ENCODE data around the gene NDST1.

The NDST1 gene

DNA sequence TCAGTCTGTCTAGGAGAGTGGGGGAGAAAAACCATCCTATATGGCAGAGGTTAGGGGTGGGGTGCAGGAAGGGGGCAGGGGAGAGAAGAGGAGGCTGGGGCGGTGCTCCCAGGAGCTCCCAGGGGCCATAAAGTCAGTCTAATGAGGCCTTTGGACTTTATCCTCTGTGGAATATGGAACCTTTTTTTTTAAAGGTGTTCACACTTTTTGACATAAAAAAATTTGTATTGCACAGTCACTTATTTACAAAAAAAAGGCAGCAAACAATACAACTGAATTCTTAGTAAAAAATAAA lies 80.6 kb downstream of the NDST1 start:
- DNase-seq (ENCODE audit: low read depth) = no peak

DNA sequence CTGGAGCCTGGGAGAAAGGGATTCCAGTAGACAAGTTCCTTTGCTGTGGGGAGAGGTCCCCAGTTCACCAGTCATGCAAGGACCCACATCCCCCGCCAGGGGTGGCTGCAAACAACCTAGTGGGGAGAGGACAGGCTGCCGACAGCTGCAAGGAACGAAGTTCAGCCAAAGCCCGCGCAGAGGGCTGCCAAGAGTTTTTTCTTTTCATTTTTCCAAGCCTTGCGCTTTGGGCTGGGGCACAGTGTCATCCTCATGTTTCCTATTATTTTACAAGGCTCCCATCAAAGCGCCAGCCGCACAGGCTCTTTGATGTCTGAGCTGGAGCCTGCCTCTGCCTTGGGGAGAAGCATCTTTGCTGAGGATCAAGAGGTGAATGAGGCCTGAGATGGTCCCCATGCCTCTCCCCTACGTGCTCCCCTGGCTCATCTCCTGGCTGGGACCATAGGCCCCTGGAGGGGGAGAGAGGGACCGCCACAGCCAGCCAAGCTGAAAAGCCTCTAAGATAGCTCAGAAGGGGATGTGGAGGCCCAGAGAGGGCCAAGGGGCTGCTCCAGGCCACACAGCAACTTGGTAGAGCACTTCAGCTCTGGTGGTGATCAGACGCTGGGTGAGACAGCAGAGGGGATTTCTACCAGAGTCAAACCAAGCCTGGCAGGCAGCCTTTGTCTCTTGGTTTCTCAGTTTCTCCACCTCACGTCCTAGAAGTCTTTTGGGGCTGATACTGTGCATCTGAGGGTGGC lies 82.1 kb downstream of the NDST1 start:
- peak; percentile 53 for DNase-seq (ENCODE audit: low read depth)

DNA sequence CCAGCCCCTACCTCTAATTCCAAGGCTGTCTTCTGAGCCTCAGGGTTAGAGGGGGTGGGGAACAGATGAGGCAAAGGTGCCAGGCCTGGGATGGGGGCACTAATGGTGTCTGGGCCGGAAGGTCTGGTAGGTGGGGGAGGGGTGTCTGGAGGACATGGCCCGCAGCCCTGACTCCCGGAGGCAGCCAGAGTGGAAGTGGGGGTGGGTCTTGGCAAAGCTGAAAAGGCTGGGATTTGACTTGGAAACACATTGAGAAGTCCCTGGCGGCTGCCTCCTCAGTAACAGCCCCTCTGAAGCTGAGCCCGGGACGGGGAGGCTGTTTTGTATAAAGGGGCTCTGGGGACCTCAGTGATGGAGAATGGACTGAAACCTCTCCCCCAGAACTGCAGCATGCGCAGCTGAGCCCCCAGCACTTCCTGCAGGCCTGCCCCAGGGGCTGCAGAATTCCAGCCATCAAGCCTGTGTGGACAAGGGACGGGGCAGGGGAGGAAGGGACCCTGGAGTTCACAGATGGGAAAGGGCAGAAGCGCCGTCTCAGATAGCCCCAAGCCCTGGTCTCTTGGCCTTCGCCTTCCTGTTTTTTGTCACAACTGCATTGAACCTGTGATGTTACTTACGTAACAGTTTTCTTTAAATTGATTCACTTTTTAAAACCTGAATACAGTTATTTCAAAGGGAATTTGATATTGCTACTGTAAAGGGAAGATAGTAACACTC lies 83.2 kb downstream of the NDST1 start:
- no peak for DNase-seq (ENCODE audit: low read depth)

DNA sequence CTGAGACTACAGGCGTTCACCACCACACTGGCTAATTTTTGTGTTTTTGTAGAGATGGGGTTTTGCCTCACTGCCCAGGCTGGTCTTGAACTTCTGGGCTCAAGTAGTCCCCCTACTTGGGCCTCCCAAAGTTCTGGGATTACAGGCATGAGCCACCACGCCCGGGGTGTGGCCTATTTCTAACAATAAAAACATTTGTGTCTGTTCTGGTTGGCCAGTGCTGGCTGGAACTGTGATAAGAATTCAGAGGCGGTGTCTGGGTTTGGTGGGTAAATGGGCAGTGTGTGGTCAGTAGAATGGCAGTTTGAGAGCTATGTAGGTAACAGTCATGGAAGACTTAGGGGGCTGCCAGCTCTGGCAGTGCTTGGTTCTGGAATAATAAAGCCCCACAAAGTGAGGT lies 85.7 kb downstream of the NDST1 start:
- no peak for DNase-seq (ENCODE audit: low read depth)

DNA sequence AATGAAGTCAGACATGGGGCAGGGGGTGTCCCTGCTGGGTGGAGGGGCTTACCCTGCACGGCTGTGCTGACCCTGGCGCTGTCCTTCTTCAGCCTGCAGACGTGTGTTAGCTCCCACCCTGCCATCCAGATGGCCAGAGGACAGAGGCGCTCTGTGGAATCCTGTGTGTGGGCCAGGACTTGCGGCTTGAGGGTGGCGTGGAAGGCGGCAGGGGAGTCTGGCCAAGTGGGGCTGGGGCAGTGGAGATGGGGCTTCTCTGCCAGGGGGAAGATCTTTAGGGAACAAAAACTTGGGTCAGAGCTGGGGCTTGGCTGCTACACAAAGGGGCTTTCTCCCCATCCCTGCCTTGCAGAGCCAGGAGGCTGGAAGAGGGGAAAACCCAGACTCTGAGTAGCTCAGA lies 86.1 kb downstream of the NDST1 start:
- no peak for DNase-seq (ENCODE audit: low read depth)

DNA sequence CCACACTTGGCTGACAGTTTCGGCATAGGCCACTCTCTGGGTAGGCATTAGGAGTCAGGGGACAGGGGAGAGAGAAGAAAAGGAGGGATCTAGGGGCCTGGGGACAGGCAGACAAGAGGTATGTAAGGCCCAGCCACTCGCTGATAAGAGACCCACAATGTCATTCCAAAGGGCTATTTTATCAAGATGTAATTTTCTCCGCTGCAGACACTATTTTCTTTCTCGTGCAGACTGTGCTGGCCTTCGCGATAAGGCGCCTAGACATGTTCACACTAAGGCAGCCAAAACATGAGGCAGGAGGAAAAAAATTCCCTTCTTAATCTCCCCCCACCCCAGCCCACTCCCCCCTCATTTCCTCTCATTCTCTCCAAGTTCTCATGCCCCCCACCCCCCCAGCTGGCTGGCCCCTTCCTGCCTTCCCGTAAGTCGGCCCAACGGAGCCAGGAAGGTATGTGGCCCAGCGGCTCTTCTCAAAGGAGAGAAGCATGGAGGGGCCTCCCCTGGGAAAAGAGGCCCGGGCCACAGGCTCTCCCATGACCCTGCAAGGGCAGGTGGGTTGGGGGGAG lies 87.6 kb downstream of the NDST1 start:
- DNase-seq (ENCODE audit: low read depth) = no peak

DNA sequence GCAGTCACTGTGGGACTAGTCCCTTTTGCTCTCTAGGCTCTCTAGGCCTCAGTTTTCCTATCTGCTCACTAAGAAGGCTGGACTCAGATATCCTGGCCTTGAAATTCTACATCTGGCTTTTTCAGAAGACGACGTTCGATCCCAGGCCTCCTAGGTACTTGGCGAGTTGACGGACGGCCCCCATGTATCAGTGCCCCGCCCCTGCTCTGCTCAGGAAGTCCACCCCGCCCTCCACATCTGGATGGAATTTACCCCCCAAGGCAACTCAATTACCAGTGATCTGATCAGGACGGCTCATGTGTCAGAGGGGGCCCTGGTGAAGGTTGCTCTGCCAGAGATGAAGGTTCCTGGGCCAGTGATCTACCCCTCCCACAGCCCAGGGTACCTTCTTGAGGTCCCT lies 88.4 kb downstream of the NDST1 start:
- DNase-seq (ENCODE audit: low read depth) = no peak

DNA sequence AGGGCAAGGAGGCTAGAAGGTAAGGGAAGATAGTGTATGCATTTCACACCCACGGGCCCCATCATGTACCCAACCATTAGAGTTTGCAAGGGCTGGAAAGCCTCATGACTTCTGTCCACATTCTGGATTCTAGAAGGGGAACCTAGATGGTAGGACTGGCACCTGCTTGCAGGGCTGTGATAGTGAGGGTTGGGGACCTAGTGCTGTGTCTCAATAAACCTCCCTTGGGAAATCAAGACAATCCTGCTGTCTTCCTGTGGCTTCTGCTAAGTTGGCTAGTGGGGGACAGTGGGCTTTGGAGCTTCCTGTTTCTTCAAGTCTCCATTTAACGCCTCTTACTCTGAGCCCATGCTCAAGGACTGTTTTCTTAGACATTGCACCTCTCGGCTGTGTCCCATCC lies 88.9 kb downstream of the NDST1 start:
- no peak for DNase-seq (ENCODE audit: low read depth)

DNA sequence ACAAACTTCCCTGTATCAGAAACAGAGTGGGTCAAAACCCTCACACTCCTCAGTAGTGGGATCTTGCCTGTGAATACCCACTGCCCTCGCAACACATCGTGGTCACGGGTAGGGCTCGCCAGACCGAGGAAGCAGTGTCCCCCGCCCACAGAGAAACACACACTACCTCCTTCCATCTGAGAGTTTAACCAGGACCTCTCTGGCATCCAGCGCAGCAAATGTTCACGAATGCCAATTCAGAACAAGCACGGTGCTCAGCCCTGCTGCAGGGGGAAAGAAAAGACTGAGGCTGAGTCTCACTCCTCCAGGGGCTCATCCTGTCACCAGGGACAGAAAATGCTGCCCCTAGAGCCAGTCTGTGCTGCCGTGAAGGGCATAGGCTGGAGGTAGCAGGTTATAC lies 90.1 kb downstream of the NDST1 start:
- no peak for DNase-seq (ENCODE audit: low read depth)

DNA sequence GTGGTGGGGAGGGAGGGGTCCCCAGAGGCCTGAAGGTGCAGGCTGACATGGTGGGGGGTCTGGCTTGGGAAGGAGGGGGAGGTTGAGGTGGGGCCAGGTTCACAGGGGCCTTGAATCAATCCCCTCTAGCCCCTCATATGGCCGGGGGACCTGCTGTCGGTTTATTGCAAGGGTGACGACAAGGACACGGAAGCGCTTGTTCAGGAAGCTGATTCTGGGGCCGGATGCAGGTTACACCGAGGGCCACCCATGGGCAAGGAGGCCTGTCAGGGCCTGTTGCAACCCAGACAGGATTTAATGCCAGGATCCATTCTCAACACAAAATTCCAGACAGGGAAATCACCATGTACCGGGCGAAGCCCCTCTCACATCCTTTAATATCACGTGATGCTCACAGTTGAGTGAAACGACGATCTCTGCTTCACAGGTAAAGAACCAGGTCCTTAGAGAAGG lies 90.9 kb downstream of the NDST1 start:
- no peak for DNase-seq (ENCODE audit: low read depth)

DNA sequence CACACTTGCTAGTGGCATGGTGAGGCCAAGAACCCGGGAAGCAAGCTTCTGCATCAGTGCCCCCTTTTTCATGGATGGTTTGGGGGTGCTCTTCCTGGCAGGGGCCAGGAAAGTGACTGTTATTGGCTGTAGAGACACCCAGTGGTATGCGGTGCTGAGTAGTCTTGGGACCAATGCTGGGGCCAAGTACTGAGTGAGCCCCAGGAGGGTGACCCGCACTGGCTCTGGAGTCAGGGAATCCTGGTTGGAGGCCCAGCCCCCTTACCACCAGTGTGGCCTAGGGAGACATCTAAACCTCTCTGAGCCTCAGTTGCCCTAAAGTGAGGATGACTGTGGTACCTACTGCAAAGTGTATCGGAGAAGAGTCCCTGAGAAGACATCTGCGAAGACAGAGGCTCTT lies 91.3 kb downstream of the NDST1 start:
- DNase-seq (ENCODE audit: low read depth) = no peak

DNA sequence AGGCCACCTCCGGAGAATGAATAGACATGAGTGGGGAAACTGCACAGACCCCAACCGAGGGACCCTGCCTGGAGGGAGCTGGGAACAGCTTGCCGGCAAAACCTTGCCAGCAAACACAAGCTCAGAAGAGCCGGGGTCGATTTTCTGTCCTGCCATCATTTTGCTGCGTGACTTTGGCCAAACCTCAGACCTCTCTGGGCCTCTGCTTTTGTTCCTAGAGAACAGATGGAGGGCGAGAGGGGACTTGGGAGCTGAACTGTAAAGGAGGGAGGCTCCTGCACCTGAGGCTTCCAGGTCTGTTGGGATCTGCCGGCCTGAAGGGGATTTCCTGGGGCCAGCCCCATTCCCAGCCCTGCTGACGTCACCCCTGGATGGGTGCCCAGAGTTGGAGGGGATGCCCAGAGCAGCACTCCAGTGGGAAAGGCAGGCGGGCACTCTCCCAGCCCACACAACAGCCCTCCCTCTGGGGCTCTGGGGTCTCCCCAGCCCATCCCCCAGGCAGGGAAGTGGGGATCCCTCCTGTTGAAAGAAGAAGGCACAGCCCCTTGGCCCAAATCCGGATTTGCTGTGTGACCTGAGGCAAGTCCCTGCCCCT lies 92.1 kb downstream of the NDST1 start:
- peak; percentile 81 for DNase-seq (ENCODE audit: low read depth)

DNA sequence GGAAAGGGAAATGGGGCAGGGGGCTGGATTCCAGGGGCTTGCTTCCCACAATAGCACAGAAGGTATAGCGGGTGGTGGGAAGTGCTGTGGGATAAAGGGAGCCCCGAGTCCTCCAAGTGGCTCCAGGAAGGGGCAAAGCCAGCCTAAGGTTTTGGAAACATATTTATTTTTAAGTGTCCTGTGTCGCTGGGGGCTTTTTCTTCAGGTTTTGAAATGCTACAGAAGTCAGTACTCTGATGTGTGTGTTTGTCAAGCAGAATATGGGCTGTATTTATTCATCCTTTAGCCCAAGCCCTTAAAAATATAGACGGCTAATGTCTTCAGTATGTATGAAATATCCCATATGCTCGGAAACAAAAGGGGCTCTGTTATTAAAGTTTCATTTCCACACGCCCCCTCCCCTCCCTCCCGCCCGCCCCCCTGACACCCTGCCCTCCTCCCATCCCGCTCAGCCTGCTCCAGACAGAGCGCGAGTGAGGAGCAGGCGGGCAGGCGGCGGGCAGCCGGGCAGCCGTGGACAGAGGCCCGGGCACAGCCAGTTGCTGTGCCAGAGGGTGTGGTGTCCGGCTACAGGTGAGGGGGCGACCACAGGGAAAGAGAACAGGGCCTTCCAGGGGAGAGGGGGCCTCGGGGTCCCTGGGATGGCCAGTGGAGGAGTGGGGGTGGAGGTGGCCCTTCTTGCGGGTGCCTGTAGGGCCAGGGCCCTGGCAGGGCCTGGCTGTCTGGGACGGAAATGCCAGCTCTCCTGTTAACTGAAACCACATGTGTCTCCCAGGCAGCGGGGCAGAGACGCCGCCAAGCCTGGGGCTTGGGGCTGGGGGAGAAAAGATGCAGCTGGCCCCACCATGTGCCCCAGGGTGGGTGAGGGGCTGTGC lies 92.9 kb downstream of the NDST1 start:
- peak; percentile 67 for DNase-seq (ENCODE audit: low read depth)

DNA sequence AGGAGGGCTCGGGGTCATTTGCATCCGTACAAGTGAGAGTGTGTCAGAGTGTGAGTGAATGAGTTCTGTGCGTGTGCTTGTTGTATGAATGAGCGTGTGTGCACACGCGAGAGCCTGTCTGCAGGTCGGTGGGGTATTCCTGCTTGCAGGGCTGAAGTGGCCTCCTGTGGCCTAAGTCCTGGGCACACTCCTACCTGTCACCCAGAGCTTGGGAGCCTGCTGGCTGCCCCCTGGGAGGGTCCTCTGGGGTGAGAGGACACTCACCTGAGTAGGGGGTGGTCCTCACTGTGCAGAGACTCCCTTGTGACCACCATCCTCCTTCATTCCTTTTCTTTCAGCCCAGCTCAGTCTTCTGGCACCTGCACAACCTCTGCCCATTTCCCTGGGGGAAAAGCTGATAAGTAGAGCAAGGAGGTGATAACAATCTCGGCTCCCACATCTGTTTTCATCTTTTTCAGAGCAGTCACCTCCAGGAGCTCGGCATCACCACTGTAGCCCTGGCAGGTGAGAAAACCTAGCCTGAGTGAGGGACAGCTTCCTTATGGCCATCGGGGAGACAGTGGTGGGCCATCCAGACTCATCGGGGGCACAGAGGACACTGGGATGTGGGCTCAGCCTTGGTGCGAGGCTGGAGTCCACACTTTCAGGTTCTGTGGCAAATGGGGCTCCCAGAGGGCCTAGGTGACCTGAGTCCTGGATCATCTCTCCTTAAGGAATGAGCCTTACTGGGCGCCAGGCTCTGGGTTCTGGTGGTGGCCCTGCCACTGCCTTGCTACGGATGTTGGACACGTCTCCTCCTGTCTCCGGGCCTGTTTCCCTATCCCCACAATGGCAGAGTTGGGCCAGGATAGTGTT lies 93.8 kb downstream of the NDST1 start:
- no peak for DNase-seq (ENCODE audit: low read depth)

DNA sequence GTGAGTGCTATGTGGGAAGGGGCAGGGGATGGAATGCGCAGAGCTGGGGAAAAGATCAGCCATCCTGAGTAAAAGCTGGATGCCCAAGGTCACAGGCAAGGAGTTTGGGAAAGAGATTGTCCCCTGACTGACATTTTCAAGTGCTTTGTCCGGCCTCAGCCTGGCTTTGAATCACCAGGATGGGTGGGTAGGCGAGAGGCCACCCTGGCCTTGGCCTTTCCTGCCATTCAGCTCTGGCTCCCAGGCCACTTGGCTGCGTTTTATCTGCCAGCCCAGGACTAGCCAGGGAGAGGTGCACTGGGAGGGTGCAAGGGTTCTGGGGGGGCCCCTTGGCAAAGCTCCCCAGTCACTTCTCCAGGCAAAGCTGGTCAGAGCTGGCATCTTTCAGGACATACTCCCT lies 95.1 kb downstream of the NDST1 start:
- DNase-seq (ENCODE audit: low read depth) = no peak

DNA sequence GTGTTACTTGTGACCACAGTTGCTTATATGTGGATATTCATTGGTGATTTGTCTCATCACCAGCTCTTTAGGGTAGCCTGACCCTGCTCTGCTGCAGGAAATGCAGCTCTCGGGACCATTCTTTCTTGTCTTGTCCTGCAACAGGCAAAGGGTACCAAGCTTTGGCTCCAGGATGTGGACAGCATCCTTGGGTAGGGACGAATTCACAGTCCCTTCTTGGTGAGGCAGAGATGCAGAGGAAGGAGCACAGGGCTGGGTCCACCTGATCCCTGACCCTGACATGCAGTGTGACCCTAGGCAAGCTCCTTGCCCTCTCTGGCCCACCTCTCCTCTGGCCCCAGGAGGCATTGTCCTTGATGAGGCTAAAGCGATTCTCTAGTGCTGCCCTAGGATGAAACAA lies 95.6 kb downstream of the NDST1 start:
- no peak for DNase-seq (ENCODE audit: low read depth)

DNA sequence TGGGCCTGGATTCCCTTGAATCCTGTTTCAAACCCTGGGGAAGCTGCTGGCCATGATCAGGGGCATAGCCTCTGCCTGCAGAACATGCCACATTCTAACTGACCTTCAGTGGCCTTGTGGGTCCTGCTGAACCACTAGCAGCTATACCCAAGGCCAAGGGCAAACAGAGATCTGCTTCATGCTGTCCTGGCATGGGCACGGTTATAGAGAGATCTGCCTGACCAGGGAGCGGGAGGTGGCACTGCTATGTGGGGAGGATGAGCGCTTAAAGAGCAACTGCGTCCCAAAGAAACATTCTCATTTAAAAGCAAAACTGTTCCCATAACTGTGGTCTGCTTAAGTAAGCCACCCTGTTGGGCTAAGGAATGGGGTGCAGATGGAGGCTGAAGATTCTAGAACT lies 96.1 kb downstream of the NDST1 start:
- DNase-seq (ENCODE audit: low read depth) = no peak

DNA sequence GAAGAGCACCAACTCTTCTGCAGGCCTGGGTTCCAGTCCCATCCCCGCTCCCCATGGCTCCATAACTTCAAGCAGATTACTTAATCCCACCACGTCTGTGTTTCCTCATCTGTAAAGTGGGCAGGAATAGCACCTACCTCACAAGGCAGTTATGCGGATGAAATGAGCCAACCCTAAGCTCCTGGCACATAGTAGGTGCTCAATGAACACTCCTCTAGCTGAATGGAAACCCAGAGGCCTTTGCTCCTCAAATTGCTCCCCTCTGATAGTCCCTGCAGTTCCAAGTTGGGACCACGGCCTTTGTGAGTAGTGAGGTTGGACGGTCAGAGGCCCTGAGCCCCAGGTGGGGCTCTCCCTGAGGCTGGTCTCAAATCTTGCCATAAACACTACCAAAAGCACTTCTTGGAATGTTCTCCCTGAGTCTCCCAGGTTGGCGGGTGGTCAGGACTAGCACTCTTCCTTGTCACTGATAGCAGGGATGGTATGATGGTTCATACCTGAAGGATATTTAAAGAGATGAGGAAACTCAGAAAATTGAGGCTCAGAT lies 97.0 kb downstream of the NDST1 start:
- DNase-seq (ENCODE audit: low read depth) = no peak

DNA sequence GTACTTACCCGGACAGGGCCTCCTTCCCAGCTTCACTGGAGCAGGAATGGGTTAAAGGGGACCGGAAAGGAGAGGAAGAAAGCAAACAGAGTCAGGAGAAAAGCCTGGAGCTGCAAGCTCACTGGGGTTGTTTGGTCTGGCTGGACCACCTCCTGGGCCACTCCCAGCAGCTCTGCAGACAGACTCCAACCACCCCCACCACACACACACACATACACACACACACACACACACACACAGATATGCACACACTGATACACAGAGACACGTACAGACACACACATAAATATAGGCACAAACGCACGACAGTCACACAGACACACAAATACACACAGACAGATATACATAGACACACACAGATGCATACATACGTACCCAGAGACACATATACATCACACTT lies 97.6 kb downstream of the NDST1 start:
- no peak for DNase-seq (ENCODE audit: low read depth)

DNA sequence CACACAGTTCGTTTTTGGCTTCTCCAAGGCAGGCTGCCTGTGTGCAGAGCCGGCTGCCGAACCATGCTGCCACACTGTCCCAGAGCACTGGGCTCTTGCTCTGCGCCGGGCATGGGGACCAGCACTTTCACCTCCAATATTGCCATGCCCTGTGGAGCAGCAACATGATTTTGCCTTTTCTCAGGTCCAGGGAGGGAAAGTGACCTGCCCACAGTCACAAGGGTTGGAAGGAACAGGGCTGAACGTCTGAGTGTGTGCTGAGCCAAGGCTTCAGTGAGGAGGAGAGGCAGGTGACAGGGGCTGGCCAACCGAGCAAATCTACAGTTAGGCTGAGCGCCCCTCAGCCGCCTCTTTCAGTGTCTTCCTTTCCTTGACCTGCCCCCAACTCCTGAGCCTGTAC lies 98.5 kb downstream of the NDST1 start:
- DNase-seq (ENCODE audit: low read depth) = no peak

DNA sequence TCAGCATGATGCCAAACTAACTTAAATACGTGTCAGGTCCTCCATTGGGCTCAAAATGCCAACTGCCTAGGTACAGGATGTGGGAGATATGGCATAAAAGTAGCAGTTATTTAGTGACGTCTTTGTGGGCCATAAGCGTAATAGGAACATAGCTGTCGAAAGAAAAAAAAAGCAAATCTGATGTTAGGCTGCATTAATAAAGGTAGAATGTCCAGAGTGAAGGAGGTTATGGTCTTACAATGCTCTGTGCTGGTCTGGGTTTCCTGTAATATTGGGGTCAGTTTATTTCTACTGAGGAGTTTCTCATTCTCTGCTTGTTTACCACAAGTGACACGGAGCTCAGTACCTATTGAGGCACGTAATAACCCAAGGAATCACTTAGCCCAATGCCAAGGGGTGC lies 99.2 kb downstream of the NDST1 start:
- no peak for DNase-seq (ENCODE audit: low read depth)

Measured in EH (cell line).